Thymus (tissue), 14 donors: ENCODE results near the gene ZBTB7C. TPM values are rescaled to one million over a fixed set of nuclear protein-coding genes. Genes with fewer than 3 reads are reported as not detected.

Experiments
- DNase-seq, 9 donors: peaks; one replicate each; pipeline ENCODE4 v3.0.0-alpha.2; 2013; ENCODE audit warnings: low spot score in 9 of 9, low read depth in 6 of 9, missing footprints in 1 of 9
- H3K27ac ChIP-seq, 2 donors: one replicate each; pipeline ENCODE4 v1.5.1; 2013; ENCODE audit warnings: control low read depth in 1 of 2, low read depth in 1 of 2, low read length in 1 of 2, mild to moderate bottlenecking in 1 of 2, moderate library complexity in 1 of 2
- H3K27me3 ChIP-seq, 2 donors: one replicate each; pipeline ENCODE4 v1.5.1; 2013; ENCODE audit warnings: low read length in 1 of 2; ENCODE audit not compliant: control insufficient read depth in 2 of 2, insufficient read depth in 1 of 2
- H3K36me3 ChIP-seq, 2 donors: one replicate each; pipeline ENCODE4 v1.5.1; 2013; ENCODE audit warnings: low read length in 1 of 2, mild to moderate bottlenecking in 1 of 2, moderate library complexity in 1 of 2; ENCODE audit not compliant: control insufficient read depth in 2 of 2, insufficient read depth in 2 of 2
- H3K4me1 ChIP-seq, 2 donors: one replicate each; pipeline ENCODE4 v1.5.1; 2013; ENCODE audit warnings: low read length in 2 of 2; ENCODE audit not compliant: control insufficient read depth in 2 of 2, insufficient read depth in 2 of 2
- H3K4me3 ChIP-seq, 2 donors: one replicate each; pipeline ENCODE4 v1.5.1; 2013; ENCODE audit warnings: low read length in 2 of 2, control low read depth in 1 of 2, mild to moderate bottlenecking in 1 of 2
- H3K9me3 ChIP-seq, 2 donors: one replicate each; pipeline ENCODE4 v1.5.1; 2013; ENCODE audit warnings: low read length in 1 of 2, mild to moderate bottlenecking in 1 of 2; ENCODE audit not compliant: control insufficient read depth in 2 of 2, insufficient read depth in 1 of 2
- WGBS: extraction: QIAGEN DNeasy Blood & Tissue Kit; methylation state at CpG from one replicate; pipeline ENCODE4 v1.1.7; 2013; 5-methylcytosine and 5-hydroxymethylcytosine counted together
- long read RNA-seq, 10 donors: transcript quantifications; one replicate each; lab custom pipeline, GENCODE V29; 2026
- polyA plus RNA-seq: library from polyadenylated mRNA; stranded (reverse); fragments of 200-250 nt; gene quantifications from one replicate; pipeline ENCODE4 v1.2.3, GENCODE V29; 2013
- total RNA-seq: library from RNA; stranded (reverse); fragments of 120-200 nt; gene quantifications from one replicate; pipeline ENCODE4 v1.2.4, GENCODE V29; 2013
- donor health status: healthy.

Gene ZBTB7C
- total RNA-seq, result 0.14 TPM
- 0.73 TPM for polyA plus RNA-seq
- long read RNA-seq, donor 1, result 0 reads
- long read RNA-seq, donor 2, result 0 reads
- long read RNA-seq, donor 3, result 0 reads
- long read RNA-seq, donor 4, result 0 reads
- long read RNA-seq, donor 5, result 0 reads
- long read RNA-seq, donor 6, result 0 reads
- long read RNA-seq, donor 7, result 0 reads
- long read RNA-seq, donor 8, full-length matches to known transcripts, result 1 of 1 reads
- long read RNA-seq, donor 8, partial matches to known transcripts, result 0 of 1 reads
- long read RNA-seq, donor 8, other reads (novel, unspliced or antisense), result 0 of 1 reads
- long read RNA-seq, donor 9, result 0 reads
- long read RNA-seq, donor 10, result 0 reads

GRCh38 chr18:48408727-48409590, at the start of gene ZBTB7C:
Gene ZBTB7C, minus strand, starts transcription at chr18:48409383.
- H3K4me3 ChIP-seq, result peak within 1 kb of the TSS; percentile 34 to 52
- peaks cover 2 to 5% of the 10 kb centered on the region in 2 donors for H3K4me1 ChIP-seq
- H3K36me3 ChIP-seq, result no peaks in the 10 kb centered on the region
- peaks cover 68 to 82% of the 10 kb centered on the region in 2 donors for H3K27me3 ChIP-seq
- H3K9me3 ChIP-seq, result no peaks in the 10 kb centered on the region
- under 1% methylated on average over 136 of the region's 136 CpGs for WGBS
- DNase-seq, result no peak
- no peak within 1 kb of the TSS for H3K27ac ChIP-seq

GRCh38 chr18:48456838-48457237, 47.7 kb upstream of the ZBTB7C start:
- Histone ChIP-seq H3K4me3 (no peak overlapping the region), H3K4me1 (peaks cover 0 to 22% of the 10 kb centered on the region in 2 donors), H3K27me3 (peaks cover 2 to 62% of the 10 kb centered on the region in 2 donors), H3K9me3 (peaks cover 0 to 2% of the 10 kb centered on the region in 2 donors), H3K36me3 (no peaks in the 10 kb centered on the region), H3K27ac (no peak overlapping the region)
- 96% methylated on average over 9 of the region's 9 CpGs for WGBS
- no peak for DNase-seq

- Histone ChIP-seq H3K4me3 (no peak overlapping the region), H3K27me3 (peaks cover 2 to 67% of the 10 kb centered on the region in 2 donors), H3K4me1 (peaks cover 0 to 22% of the 10 kb centered on the region in 2 donors), H3K27ac (no peak overlapping the region), H3K36me3 (no peaks in the 10 kb centered on the region), H3K9me3 (peaks cover 0 to 2% of the 10 kb centered on the region in 2 donors)
- DNase-seq, result peak in 5 of 9 donors; percentile 19 to 73 (median 40)
- 31% methylated on average over 13 of the region's 13 CpGs for WGBS
Observed at GRCh38 chr18:48455555-48456478, 46.6 kb upstream of the ZBTB7C start.

DNA sequence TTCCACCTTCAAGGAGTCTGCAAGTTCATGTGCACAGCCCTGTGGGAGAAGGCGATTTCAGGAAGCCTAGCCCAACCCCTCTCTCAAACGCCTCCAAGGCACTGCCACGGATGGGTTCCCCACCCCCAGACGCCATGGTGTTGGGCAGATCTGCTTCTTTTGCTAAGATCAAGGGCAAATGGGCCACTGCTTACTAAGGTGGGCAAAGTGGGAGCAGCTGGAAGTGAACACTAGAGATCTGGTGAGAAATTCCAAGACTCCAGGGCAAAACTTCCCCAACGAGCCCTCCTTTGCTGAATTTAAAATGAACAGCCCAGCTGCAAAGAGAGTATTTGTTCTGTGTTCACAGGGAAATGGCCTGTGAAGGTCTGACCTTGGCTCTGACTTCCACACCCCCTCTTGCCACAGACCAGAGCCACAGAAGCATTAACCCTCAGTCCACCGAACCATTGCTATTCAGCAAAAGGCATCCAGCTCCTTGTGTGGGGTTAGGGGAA, 45.1 kb upstream of the ZBTB7C start:
- WGBS, result 38% methylated on average over 6 of the region's 6 CpGs
- no peak for DNase-seq

GRCh38 chr18:48453330-48454066, 44.3 kb upstream of the ZBTB7C start:
- WGBS, result 84% methylated on average over 9 of the region's 9 CpGs
- no peak for DNase-seq

More for the DNA sequence above, 45.1 kb upstream of the ZBTB7C start:
- Histone ChIP-seq H3K27ac (peak overlapping the region in 1 of 2 donors; percentile 28), H3K36me3 (no peaks in the 10 kb centered on the region), H3K4me3 (no peak overlapping the region), H3K4me1 (peaks cover 0 to 22% of the 10 kb centered on the region in 2 donors), H3K27me3 (peaks cover 4 to 73% of the 10 kb centered on the region in 2 donors), H3K9me3 (peaks cover 0 to 2% of the 10 kb centered on the region in 2 donors)

GRCh38 chr18:48452861-48453323, 43.7 kb upstream of the ZBTB7C start:
- peaks cover 0 to 22% of the 10 kb centered on the region in 2 donors for H3K4me1 ChIP-seq
- peaks cover 4 to 72% of the 10 kb centered on the region in 2 donors for H3K27me3 ChIP-seq
- DNase-seq, result no peak
- no peak overlapping the region for H3K4me3 ChIP-seq
- no peaks in the 10 kb centered on the region for H3K36me3 ChIP-seq
- H3K27ac ChIP-seq, result peak overlapping the region; percentile 10 to 62
- WGBS, result 93% methylated on average over 4 of the region's 4 CpGs
- H3K9me3 ChIP-seq, result peaks cover 0 to 2% of the 10 kb centered on the region in 2 donors

More at GRCh38 chr18:48453330-48454066, 44.3 kb upstream of the ZBTB7C start:
- H3K27me3 ChIP-seq, result peaks cover 4 to 74% of the 10 kb centered on the region in 2 donors
- peak overlapping the region; percentile 15 to 62 for H3K27ac ChIP-seq
- H3K4me1 ChIP-seq, result peaks cover 0 to 22% of the 10 kb centered on the region in 2 donors
- no peak overlapping the region for H3K4me3 ChIP-seq
- peaks cover 0 to 2% of the 10 kb centered on the region in 2 donors for H3K9me3 ChIP-seq
- no peaks in the 10 kb centered on the region for H3K36me3 ChIP-seq

DNA sequence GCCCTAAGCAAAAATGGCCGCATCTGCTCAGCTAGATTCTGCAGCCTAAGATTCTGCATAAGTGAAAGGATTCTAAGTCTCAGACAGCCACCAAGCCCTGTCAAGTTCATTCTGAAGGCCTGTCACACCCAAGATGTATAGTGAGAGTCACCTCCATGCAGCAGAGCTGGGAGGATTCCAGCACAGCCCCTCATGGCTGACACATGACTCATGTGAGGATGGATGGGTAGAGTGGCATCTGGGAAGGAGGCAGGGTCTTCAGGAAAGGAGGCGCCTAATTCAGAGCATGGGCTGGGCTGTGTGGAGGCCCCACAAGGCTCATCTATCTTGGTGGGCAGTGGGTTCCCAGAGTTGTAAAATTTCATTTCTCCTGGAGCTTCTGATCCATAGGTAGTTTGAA, 41.5 kb upstream of the ZBTB7C start:
- WGBS, result 97% methylated on average over 2 of the region's 2 CpGs
- peaks cover 0 to 1% of the 10 kb centered on the region in 2 donors for H3K9me3 ChIP-seq
- H3K4me3 ChIP-seq, result no peak overlapping the region
- DNase-seq, result no peak
- H3K27me3 ChIP-seq, result peaks cover 4 to 70% of the 10 kb centered on the region in 2 donors
- H3K27ac ChIP-seq, result no peak overlapping the region
- H3K36me3 ChIP-seq, result no peaks in the 10 kb centered on the region
- H3K4me1 ChIP-seq, result peaks cover 2 to 13% of the 10 kb centered on the region in 2 donors
